ENCODE measurements around the gene FHOD3. TPM values are rescaled to one million over a fixed set of nuclear protein-coding genes. Genes with fewer than 3 reads are reported as not detected.

FHOD3 gene
- total and polyA plus RNA-seq, 2 of the 4 experiments (the other 2 are of a cell fraction), result 14.6 to 16.0 TPM

DNA sequence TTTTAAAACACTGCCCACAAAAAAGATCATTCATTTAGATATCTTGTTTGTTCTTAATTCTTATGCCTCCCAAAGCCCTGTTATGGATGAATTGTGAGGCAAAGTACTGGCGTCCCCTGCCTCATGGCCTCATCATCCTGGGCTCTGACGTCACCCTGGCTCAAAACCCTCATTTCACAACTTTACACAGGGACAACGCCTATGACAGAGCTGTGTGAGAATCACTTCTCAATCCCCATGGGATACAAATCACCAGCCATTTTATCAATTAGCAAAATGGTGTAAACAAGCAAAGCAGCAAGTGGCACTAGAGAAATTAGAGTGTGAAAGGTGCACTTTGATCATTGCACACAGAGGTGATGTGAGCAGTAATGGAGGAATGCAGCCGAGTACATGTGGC lies 16.6 kb downstream of the FHOD3 start:
- peak overlapping the region; percentile 29; the same call in 1 of the 2 replicates for H3K14ac ChIP-seq (replicated peaks; ENCODE audit: low read depth, low read length)
- DNase-seq (peak; percentile 55), ATAC-seq (ENCODE audit: low read depth) (no peak)
- H4K91ac ChIP-seq (ENCODE audit: insufficient read depth, low read depth, low read length), result peak overlapping the region; percentile 49; the same call in 1 of the 2 replicates
- dilution Hi-C loops (cut with HindIII; ENCODE audit: low sequenced_read_pairs, unreplicated experiment) (no loop called here), in situ Hi-C loops (cut with MboI; ENCODE audit: low sequenced_read_pairs) (no loop called here), intact Hi-C loops (cut with micrococcal nuclease) (no loop called here)
- no peak overlapping the region for H3K23ac ChIP-seq (ENCODE audit: low read depth, low read length)
- H3K36me3 ChIP-seq (ENCODE audit: control insufficient read depth, insufficient read depth, low read length), result no peaks in the 10 kb centered on the region
- peak overlapping the region; percentile 32; the same call in 1 of the 2 replicates for H2BK20ac ChIP-seq (ENCODE audit: low read depth, low read length)
- BruUV-seq (replicated peaks), result no TSS peak
- H4K20me1 ChIP-seq (ENCODE audit: insufficient read depth, low read length), result peaks cover 11% of the 10 kb centered on the region
- H2BK5ac ChIP-seq (ENCODE audit: low read depth, low read length, poor library complexity, severe bottlenecking), result peak overlapping the region; percentile 41
- peaks cover 16% of the 10 kb centered on the region for H3K4me1 ChIP-seq (ENCODE audit: control insufficient read depth, insufficient read depth, low read length)
- H3K9me1 ChIP-seq (ENCODE audit: insufficient read depth, low read length), result peaks cover 22% of the 10 kb centered on the region
- H3K9me3 ChIP-seq (ENCODE audit: control insufficient read depth, insufficient read depth, low read length), result no peaks in the 10 kb centered on the region
- H3K4me2 ChIP-seq (ENCODE audit: low read depth, low read length), result no peak overlapping the region
- H2AK9ac ChIP-seq (replicated peaks; ENCODE audit: low read depth, low read length, poor library complexity), result no peak overlapping the region
- H4K5ac ChIP-seq (ENCODE audit: low read depth, low read length), result peak overlapping the region; percentile 28; the same call in 1 of the 2 replicates
- ChIA-PET POLR2A (ENCODE audit: unreplicated experiment) (no interaction called here), CTCF (no interaction called here)
- peak overlapping the region; percentile 50 for H3K4ac ChIP-seq (ENCODE audit: low read depth, low read length)
- no peak overlapping the region for H3K4me3 ChIP-seq (ENCODE audit: insufficient read depth, low read depth, low read length)
- H2AFZ ChIP-seq (replicated peaks; ENCODE audit: low read length, poor library complexity), result no peak overlapping the region
- H3K18ac ChIP-seq (ENCODE audit: low read depth, low read length), result no peak overlapping the region; the same call in 1 of the 2 replicates
- peak overlapping the region; percentile 66; the same call in 1 of the 2 replicates for H2BK120ac ChIP-seq (ENCODE audit: low read depth, low read length)
- 50% methylated on average over 1 of the region's 4 CpGs; no CpG with 5 or more reads in 1 of the 2 experiments for WGBS, 2 experiments (ENCODE audit: extremely low coverage in 2 of 2, insufficient read length in 1 of 2)
- H3K56ac ChIP-seq (ENCODE audit: extremely low read depth, insufficient read depth, low read length), result no peak overlapping the region
- H3K9ac ChIP-seq (ENCODE audit: low read depth, low read length), result no peak overlapping the region
- peak; percentile 62 for TF ChIP-seq CEBPB (IDR thresholded peaks at IDR 0.05; ENCODE audit: low read depth, low read length)
- TF ChIP-seq BHLHE40 (IDR thresholded peaks at IDR 0.05; ENCODE audit: low read depth, low read length), result no peak
- H2AK5ac ChIP-seq (ENCODE audit: low read depth, low read length), result peak overlapping the region; percentile 66
- peak overlapping the region; percentile 10 to 32; a peak in 2 of 4 replicates for H4K8ac ChIP-seq (ENCODE audit: low read depth in 2 of 2, low read length in 2 of 2)
- H3K27ac ChIP-seq (ENCODE audit: insufficient read depth, low read length), result no peak overlapping the region
- H2BK15ac ChIP-seq (ENCODE audit: low read depth, low read length), result peak overlapping the region; percentile 79; the same call in 1 of the 3 replicates
- peaks cover 13 to 40% of the 10 kb centered on the region in 2 experiments; a peak in 3 of 4 replicates for H3K79me1 ChIP-seq (ENCODE audit: low read depth in 1 of 2, low read length in 2 of 2)
- H3K27me3 ChIP-seq (ENCODE audit: control insufficient read depth, insufficient read depth, low read length), result no peaks in the 10 kb centered on the region

Data from IMR-90 (cell line).